ENCODE results near the gene ASCC1.
A peak's percentile ranks its signal among the peaks of the same experiment; 100 is the strongest.
"Not testable (repeated sequence)": the region's sequence is repeated elsewhere in the genome, so short reads cannot be mapped to it uniquely, and the experiment has no call there.

ASCC1 gene

GRCh38 chr10:72167118-72167517, 49.0 kb downstream of the ASCC1 start:
- no peak for DNase-seq

GRCh38 chr10:72164617-72165016, 51.5 kb downstream of the ASCC1 start:
- no peak for DNase-seq

GRCh38 chr10:72162978-72163377, 53.1 kb downstream of the ASCC1 start:
- DNase-seq: peak; percentile 79

GRCh38 chr10:72158176-72158575, 57.9 kb downstream of the ASCC1 start:
- DNase-seq: no peak

GRCh38 chr10:72156223-72156622, 59.9 kb downstream of the ASCC1 start:
- no peak for DNase-seq

- no peak for DNase-seq
Measured at GRCh38 chr10:72152286-72152685, 63.8 kb downstream of the ASCC1 start.

- DNase-seq: not testable (repeated sequence)
Measured at GRCh38 chr10:72150746-72151478, 65.2 kb downstream of the ASCC1 start.

- DNase-seq: not testable (repeated sequence)
Measured at GRCh38 chr10:72147324-72147584, 68.8 kb downstream of the ASCC1 start.

- DNase-seq: no peak
Measured at GRCh38 chr10:72146559-72147323, 69.3 kb downstream of the ASCC1 start.

GRCh38 chr10:72146071-72146470, 70.0 kb downstream of the ASCC1 start:
- no peak for DNase-seq

GRCh38 chr10:72145657-72146056, 70.4 kb downstream of the ASCC1 start:
- DNase-seq: no peak

GRCh38 chr10:72140850-72141249, 75.2 kb downstream of the ASCC1 start:
- no peak for DNase-seq

GRCh38 chr10:72140174-72140573, 75.9 kb downstream of the ASCC1 start:
- DNase-seq: peak; percentile 2

- no peak for DNase-seq
Measured at GRCh38 chr10:72137583-72137982, 78.5 kb downstream of the ASCC1 start.

GRCh38 chr10:72136225-72136624, 79.9 kb downstream of the ASCC1 start:
- not testable (repeated sequence) for DNase-seq

GRCh38 chr10:72134785-72135767, 81.0 kb downstream of the ASCC1 start:
- no peak for DNase-seq

- peak; percentile 82 for DNase-seq
Measured at GRCh38 chr10:72133517-72133916, 82.6 kb downstream of the ASCC1 start.

- no peak for DNase-seq
Measured at GRCh38 chr10:72132854-72133253, 83.2 kb downstream of the ASCC1 start.

GRCh38 chr10:72127571-72127970, 88.5 kb downstream of the ASCC1 start:
- no peak for DNase-seq

- DNase-seq: no peak
Measured at GRCh38 chr10:72126872-72127232, 89.2 kb downstream of the ASCC1 start.

- DNase-seq: peak; percentile 55
Measured at GRCh38 chr10:72126184-72126871, 89.7 kb downstream of the ASCC1 start.

GRCh38 chr10:72124989-72125388, 91.1 kb downstream of the ASCC1 start:
- DNase-seq: peak; percentile 21

- no peak for DNase-seq
Measured at GRCh38 chr10:72124381-72124780, 91.7 kb downstream of the ASCC1 start.

Measured in EL (cell line).